NCI-H1694 treated with DMSO at 0.1 percent for 48 hours (cell line): ENCODE results near the gene SEC24D.

Experiments used
- DNase-seq: peaks from one replicate; lab custom pipeline; 2025; lab: John Stamatoyannopoulos, UW

Gene SEC24D

GRCh38 chr4:118773429-118773792, 62.5 kb downstream of the SEC24D start:
- no peak for DNase-seq

GRCh38 chr4:118772767-118773428, 63.0 kb downstream of the SEC24D start:
- DNase-seq = no peak

GRCh38 chr4:118772081-118772766, 63.7 kb downstream of the SEC24D start:
- peak; percentile 59 for DNase-seq

GRCh38 chr4:118770741-118771187, 65.2 kb downstream of the SEC24D start:
- DNase-seq = no peak

- DNase-seq = no peak
Observed at GRCh38 chr4:118769161-118769560, 66.8 kb downstream of the SEC24D start.

- no peak for DNase-seq
Observed at GRCh38 chr4:118767109-118767508, 68.8 kb downstream of the SEC24D start.

GRCh38 chr4:118765399-118765798, 70.5 kb downstream of the SEC24D start:
- no peak for DNase-seq

- no peak for DNase-seq
Observed at GRCh38 chr4:118762730-118763477, 73.0 kb downstream of the SEC24D start.

- no peak for DNase-seq
Observed at GRCh38 chr4:118762155-118762554, 73.8 kb downstream of the SEC24D start.

- no peak for DNase-seq
Observed at GRCh38 chr4:118761397-118762016, 74.4 kb downstream of the SEC24D start.

- DNase-seq = no peak
Observed at GRCh38 chr4:118760493-118760892, 75.4 kb downstream of the SEC24D start.

GRCh38 chr4:118760092-118760491, 75.8 kb downstream of the SEC24D start:
- DNase-seq = no peak

- no peak for DNase-seq
Observed at GRCh38 chr4:118759481-118759880, 76.4 kb downstream of the SEC24D start.

- no peak for DNase-seq
Observed at GRCh38 chr4:118758293-118758692, 77.6 kb downstream of the SEC24D start.

GRCh38 chr4:118757761-118758251, 78.1 kb downstream of the SEC24D start:
- no peak for DNase-seq

GRCh38 chr4:118756958-118757357, 79.0 kb downstream of the SEC24D start:
- DNase-seq = no peak

GRCh38 chr4:118756429-118756828, 79.5 kb downstream of the SEC24D start:
- DNase-seq = no peak

GRCh38 chr4:118755438-118756226, 80.3 kb downstream of the SEC24D start:
- no peak for DNase-seq

GRCh38 chr4:118754890-118755289, 81.0 kb downstream of the SEC24D start:
- no peak for DNase-seq

GRCh38 chr4:118753685-118754084, 82.2 kb downstream of the SEC24D start:
- DNase-seq = no peak

GRCh38 chr4:118753096-118753495, 82.8 kb downstream of the SEC24D start:
- no peak for DNase-seq

GRCh38 chr4:118752551-118752950, 83.4 kb downstream of the SEC24D start:
- no peak for DNase-seq
